Panc1 (cell line): ENCODE results near the gene THSD8. TPM values are rescaled to one million over a fixed set of nuclear protein-coding genes. Genes with fewer than 3 reads are reported as not detected.
"Not testable (repeated sequence)": the region's sequence is repeated elsewhere in the genome, so short reads cannot be mapped to it uniquely, and the experiment has no call there.

Experiments used
- ATAC-seq: fragments of 200-7000 bp; cut with Tn5 transposase; 2 replicates; pipeline ENCODE4 v1.9.1; 2020; ENCODE audit warnings: mild to moderate bottlenecking, moderate library complexity
- BruUV-seq: library from RNA; stranded (reverse); fragments of 400-500 nt; replicated peaks from 2 replicates; lab custom pipeline; 2021; lab: Mats Ljungman, UMichigan
- CTCF ChIA-PET: fragments of 300-600 bp; sonication (Branson Sonifier 250); formaldehyde crosslinking; loops from one replicate; lab custom pipeline; 2022; ENCODE audit warnings: antibody characterized with exemption; lab: Charles Lee
- POLR2A ChIA-PET: fragments of 300-600 bp; sonication (Branson Sonifier 250); formaldehyde crosslinking; loops from one replicate; lab custom pipeline; 2022; ENCODE audit warnings: antibody characterized with exemption; lab: Charles Lee
- DNase-seq: peaks from one replicate; pipeline ENCODE4 v3.0.0-alpha.2; 2010; ENCODE audit warnings: low read depth, low spot score
- H3K27ac ChIP-seq: 2 replicates; pipeline ENCODE4 v1.5.1; 2011; ENCODE audit warnings: mild to moderate bottlenecking, low read length, inconsistent platforms
- H3K27me3 ChIP-seq: fragments of 200-500 bp; sonication (Bioruptor generic); 2 replicates; pipeline ENCODE4 v1.6.0; 2014; ENCODE audit warnings: low read length, inconsistent platforms; ENCODE audit not compliant: control insufficient read depth, insufficient read depth
- H3K36me3 ChIP-seq: fragments of 200-500 bp; sonication (Bioruptor generic); 2 replicates; pipeline ENCODE4 v1.5.1; 2014; ENCODE audit warnings: inconsistent platforms, mild to moderate bottlenecking, low read length, moderate library complexity; ENCODE audit not compliant: control insufficient read depth, insufficient read depth
- H3K4me1 ChIP-seq: 2 replicates; pipeline ENCODE4 v1.5.1; 2011; ENCODE audit warnings: inconsistent platforms, mild to moderate bottlenecking, low read length, moderate library complexity; ENCODE audit not compliant: control insufficient read depth, insufficient read depth
- H3K4me3 ChIP-seq, 2 experiments: 2 replicates each; pipeline ENCODE4 v1.5.1; 2011 to 2012; ENCODE audit warnings: low read depth in 2 of 2, low read length in 2 of 2, mild to moderate bottlenecking in 2 of 2, inconsistent platforms in 1 of 2, moderate library complexity in 1 of 2
- H3K9me3 ChIP-seq: fragments of 200-500 bp; sonication (Bioruptor generic); 2 replicates; pipeline ENCODE4 v1.5.1; 2014; ENCODE audit warnings: low read depth, mild to moderate bottlenecking, inconsistent platforms, low read length, moderate library complexity; ENCODE audit not compliant: control insufficient read depth, insufficient read depth
- CTCF ChIP-seq: fragments of 450-650 bp; IDR thresholded peaks from 2 replicates; pipeline ENCODE4 v1.5.1; 2017; ENCODE audit warnings: mild to moderate bottlenecking
- POLR2AphosphoS5 ChIP-seq: IDR thresholded peaks from 2 replicates; pipeline ENCODE4 v1.6.1; 2012; ENCODE audit warnings: mild to moderate bottlenecking, low read depth, low read length, moderate library complexity
- REST ChIP-seq, 2 experiments: IDR thresholded peaks; 2 replicates each; pipeline ENCODE4 v1.6.1; 2011 to 2012; ENCODE audit warnings: low read depth in 2 of 2, control low read depth in 1 of 2, low read length in 1 of 2, mild to moderate bottlenecking in 1 of 2, moderate library complexity in 1 of 2; ENCODE audit not compliant: insufficient read depth in 1 of 2
- SIN3A ChIP-seq: IDR thresholded peaks from 2 replicates; pipeline ENCODE4 v1.6.1; 2012; ENCODE audit warnings: low read depth, mild to moderate bottlenecking, low read length, moderate library complexity, borderline replicate concordance; ENCODE audit not compliant: insufficient read depth
- TCF7L2 ChIP-seq: IDR thresholded peaks from 2 replicates; pipeline ENCODE4 v1.6.1; 2011; ENCODE audit warnings: mild to moderate bottlenecking, low read depth, low read length, inconsistent platforms
- in situ Hi-C: cut with HindIII; loops from 2 replicates; pipeline ENCODE4 v1.10.0; 2016; ENCODE audit warnings: low sequenced_read_pairs, low pct_unique_long_range_greater_than_20kb
- intact Hi-C: fragments of 100-400 bp; cut with micrococcal nuclease; formaldehyde crosslinking; loops from one replicate; pipeline ENCODE4 v1.10.0; 2022; ENCODE audit not compliant: unreplicated experiment
- total RNA-seq: library from RNA; stranded (reverse); gene quantifications from one replicate; pipeline ENCODE4 v1.2.1, GENCODE V29; 2021; ENCODE audit not compliant: unreplicated experiment

The THSD8 gene
- total RNA-seq, 1 experiment from 2014 or later, result 24.8 TPM

GRCh38 chr19:12806242-12807081 lies 4.6 kb downstream of the THSD8 start, which contains the start of gene RNASEH2A:
TSS of gene RNASEH2A (plus strand) at chr19:12806584. CDS start at chr19:12806674, 90 bp downstream.
- intact Hi-C loops, result no loop called here
- Histone ChIP-seq H3K27me3 (no peaks in the 10 kb centered on the region), H3K27ac (peak within 1 kb of the TSS; percentile 79), H3K36me3 (peaks cover under 1% of the 10 kb centered on the region; the same call in 1 of the 2 replicates), H3K4me3 (peak within 1 kb of the TSS; percentile 75 to 80), H3K9me3 (no peaks in the 10 kb centered on the region), H3K4me1 (peaks cover 8% of the 10 kb centered on the region)
- BruUV-seq, result no TSS peak
- TF ChIP-seq TCF7L2, result no peak
- peak; percentile 73 for TF ChIP-seq POLR2AphosphoS5
- no peak for TF ChIP-seq SIN3A
- ChIA-PET CTCF (interaction anchor here (0.5 to 1.1 kb wide), 2 partner anchors 41 to 46 kb away, joined by 3 read pairs; no protein-coding TSS in a partner anchor), POLR2A (interaction anchor here (0.5 to 0.9 kb wide), 3 partner anchors 40 to 75 kb away, joined by 3 to 8 read pairs (median 4); no protein-coding TSS in a partner anchor)
- DNase-seq (no peak), ATAC-seq (peak; percentile 98)
- in situ Hi-C loops, result no loop called here

GRCh38 chr19:12815088-12815487 lies 13.2 kb downstream of the THSD8 start:
- POLR2A ChIA-PET, result no interaction called here

GRCh38 chr19:12817188-12817587 lies 15.3 kb downstream of the THSD8 start:
- H3K4me1 ChIP-seq, CTCF ChIA-PET, BruUV-seq, H3K27ac ChIP-seq, in situ Hi-C loops, H3K27me3 ChIP-seq, DNase-seq, intact Hi-C loops, ATAC-seq, H3K9me3 ChIP-seq, H3K36me3 ChIP-seq, H3K4me3 ChIP-seq, POLR2A ChIA-PET: not testable (repeated sequence)

More at GRCh38 chr19:12815088-12815487, 13.2 kb downstream of the THSD8 start:
- in situ Hi-C loops (no loop called here), intact Hi-C loops (no loop called here)
- H3K27me3 ChIP-seq, result no peaks in the 10 kb centered on the region
- DNase-seq, result no peak
- no peak overlapping the region for H3K27ac ChIP-seq
- TF ChIP-seq CTCF (no peak), REST (IDR thresholded peaks at IDR 0.05; ENCODE audit: insufficient read depth in 1 of 2, low read depth in 2 of 2, low read length in 1 of 2) (no peak), TCF7L2 (no peak), POLR2AphosphoS5 (no peak)
- CTCF ChIA-PET, result interaction anchor here (0.7 kb wide), 1 partner anchor 49 kb away, joined by 7 read pairs; no protein-coding TSS in a partner anchor
- no peaks in the 10 kb centered on the region for H3K9me3 ChIP-seq
- H3K4me1 ChIP-seq, result no peaks in the 10 kb centered on the region
- H3K4me3 ChIP-seq, result no peak overlapping the region
- ATAC-seq, result no peak
- no TSS peak for BruUV-seq
- no peaks in the 10 kb centered on the region for H3K36me3 ChIP-seq

GRCh38 chr19:12817810-12818209 lies 15.9 kb downstream of the THSD8 start:
- CTCF ChIA-PET, result interaction anchor here (0.7 kb wide), 1 partner anchor 22 kb away, joined by 6 read pairs; no protein-coding TSS in a partner anchor
- H3K27ac ChIP-seq, POLR2A ChIA-PET, H3K36me3 ChIP-seq, in situ Hi-C loops, BruUV-seq, H3K4me3 ChIP-seq, H3K9me3 ChIP-seq, DNase-seq, H3K4me1 ChIP-seq, ATAC-seq, intact Hi-C loops, H3K27me3 ChIP-seq: not testable (repeated sequence)
